ENCODE measurements around the gene ROGDI. TPM values are rescaled to one million over a fixed set of nuclear protein-coding genes. Genes with fewer than 3 reads are reported as not detected.

Gene ROGDI
- total and polyA plus RNA-seq, 2 of the 13 experiments (the other 11 are each of a cell fraction or from before 2014, with no cell fraction given), result 19.2 to 42.1 TPM

DNA sequence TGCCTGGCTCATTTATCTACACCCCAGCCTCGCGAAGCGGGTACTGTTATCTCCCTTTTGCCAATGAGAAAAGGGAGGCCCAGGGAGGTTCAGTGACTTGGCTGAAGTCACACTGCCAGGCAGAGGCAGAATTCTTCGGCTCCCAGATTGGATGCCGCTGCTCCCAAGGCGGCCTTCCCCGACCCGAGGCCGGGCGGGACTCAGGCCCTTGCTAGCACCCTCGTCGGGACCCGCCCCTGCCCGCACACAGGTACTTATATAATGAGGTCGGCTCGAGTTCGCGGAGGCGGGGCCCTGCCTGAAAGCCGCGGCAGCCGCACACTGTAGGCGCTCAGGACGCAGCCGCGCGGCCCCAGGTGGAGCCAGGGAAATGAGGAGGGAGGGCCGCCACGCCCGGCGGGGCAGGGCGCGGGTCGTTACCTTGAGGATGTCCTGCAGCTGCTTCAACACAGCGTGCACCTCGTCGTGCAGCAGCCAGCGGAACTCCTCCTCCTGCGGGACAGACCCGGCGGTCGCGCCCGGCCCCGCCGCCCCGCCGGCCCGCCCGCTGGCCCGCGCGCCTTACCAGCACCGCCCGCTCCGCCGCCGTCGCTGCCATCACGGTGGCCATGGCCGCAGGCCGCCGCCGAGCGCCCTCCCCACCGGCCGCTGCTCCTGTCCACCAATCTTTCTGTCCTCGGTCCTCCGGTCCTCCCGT is at the start of gene ROGDI (continued):
- no peak for TF ChIP-seq CERS6 (CRISPR knock-in tag; IDR thresholded peaks at IDR 0.05)
- TF ChIP-seq ZNF20 (CRISPR knock-in tag; IDR thresholded peaks at IDR 0.05), result no peak
- peak; percentile 37; the same call in 1 of the 2 replicates for TF ChIP-seq ZNF362 (CRISPR knock-in tag; IDR thresholded peaks at IDR 0.05; ENCODE audit: borderline replicate concordance)
- TF ChIP-seq KLF12 (CRISPR knock-in tag; IDR thresholded peaks at IDR 0.05; ENCODE audit: borderline replicate concordance), result 0 out of 2 replicates have a peak, but pooled peaks have one; percentile 53
- TF ChIP-seq EEA1 (CRISPR knock-in tag; IDR thresholded peaks at IDR 0.05; ENCODE audit: borderline replicate concordance), result 0 out of 2 replicates have a peak, but pooled peaks have one; percentile 30
- TF ChIP-seq MAF1 (CRISPR knock-in tag; IDR thresholded peaks at IDR 0.05; ENCODE audit: borderline replicate concordance), result 0 out of 2 replicates have a peak, but pooled peaks have one; percentile 18
- no peak for TF ChIP-seq PHF5A (CRISPR knock-in tag; IDR thresholded peaks at IDR 0.05; ENCODE audit: low read depth, unreplicated experiment)
- TF ChIP-seq SIN3B (IDR thresholded peaks at IDR 0.05; ENCODE audit: low read length), result no peak
- TF ChIP-seq ZNF839 (CRISPR knock-in tag; IDR thresholded peaks at IDR 0.05; ENCODE audit: borderline replicate concordance), result no peak
- TF ChIP-seq ONECUT2 (CRISPR knock-in tag; IDR thresholded peaks at IDR 0.05), result no peak
- no peak for TF ChIP-seq ISX (CRISPR knock-in tag; conservative IDR thresholded peaks at IDR 0.05)
- TF ChIP-seq, protein P1, sequence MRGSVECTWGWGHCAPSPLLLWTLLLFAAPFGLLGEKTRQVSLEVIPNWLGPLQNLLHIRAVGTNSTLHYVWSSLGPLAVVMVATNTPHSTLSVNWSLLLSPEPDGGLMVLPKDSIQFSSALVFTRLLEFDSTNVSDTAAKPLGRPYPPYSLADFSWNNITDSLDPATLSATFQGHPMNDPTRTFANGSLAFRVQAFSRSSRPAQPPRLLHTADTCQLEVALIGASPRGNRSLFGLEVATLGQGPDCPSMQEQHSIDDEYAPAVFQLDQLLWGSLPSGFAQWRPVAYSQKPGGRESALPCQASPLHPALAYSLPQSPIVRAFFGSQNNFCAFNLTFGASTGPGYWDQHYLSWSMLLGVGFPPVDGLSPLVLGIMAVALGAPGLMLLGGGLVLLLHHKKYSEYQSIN (CRISPR knock-in tag; IDR thresholded peaks at IDR 0.05; ENCODE audit: borderline replicate concordance), result no peak
- peak; percentile 27; the same call in 1 of the 2 replicates for TF ChIP-seq HOXA5 (CRISPR knock-in tag; IDR thresholded peaks at IDR 0.05)
- TF ChIP-seq HOXA7 (CRISPR knock-in tag; IDR thresholded peaks at IDR 0.05), result no peak
- TF ChIP-seq, protein P2, sequence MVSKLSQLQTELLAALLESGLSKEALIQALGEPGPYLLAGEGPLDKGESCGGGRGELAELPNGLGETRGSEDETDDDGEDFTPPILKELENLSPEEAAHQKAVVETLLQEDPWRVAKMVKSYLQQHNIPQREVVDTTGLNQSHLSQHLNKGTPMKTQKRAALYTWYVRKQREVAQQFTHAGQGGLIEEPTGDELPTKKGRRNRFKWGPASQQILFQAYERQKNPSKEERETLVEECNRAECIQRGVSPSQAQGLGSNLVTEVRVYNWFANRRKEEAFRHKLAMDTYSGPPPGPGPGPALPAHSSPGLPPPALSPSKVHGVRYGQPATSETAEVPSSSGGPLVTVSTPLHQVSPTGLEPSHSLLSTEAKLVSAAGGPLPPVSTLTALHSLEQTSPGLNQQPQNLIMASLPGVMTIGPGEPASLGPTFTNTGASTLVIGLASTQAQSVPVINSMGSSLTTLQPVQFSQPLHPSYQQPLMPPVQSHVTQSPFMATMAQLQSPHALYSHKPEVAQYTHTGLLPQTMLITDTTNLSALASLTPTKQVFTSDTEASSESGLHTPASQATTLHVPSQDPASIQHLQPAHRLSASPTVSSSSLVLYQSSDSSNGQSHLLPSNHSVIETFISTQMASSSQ (IDR thresholded peaks at IDR 0.05; ENCODE audit: low read depth), result no peak
- TF ChIP-seq, protein P2 (CRISPR knock-in tag; IDR thresholded peaks at IDR 0.05; ENCODE audit: borderline replicate concordance), result no peak
- TF ChIP-seq LRRFIP1 (CRISPR knock-in tag; conservative IDR thresholded peaks at IDR 0.05), result no peak
- no peak for TF ChIP-seq GPN1 (CRISPR knock-in tag; IDR thresholded peaks at IDR 0.05; ENCODE audit: borderline replicate concordance)
- no peak for TF ChIP-seq ZNF713 (CRISPR knock-in tag; IDR thresholded peaks at IDR 0.05)
